ENCODE results near the gene ALDH1B1. TPM values are rescaled to one million over a fixed set of nuclear protein-coding genes. Genes with fewer than 3 reads are reported as not detected.

Gene ALDH1B1
- total RNA-seq, 1 experiment from 2014 or later = 46.6 TPM

- Histone ChIP-seq H3K4me2 (ENCODE audit: low read length) (no peak overlapping the region), H3K27ac (ENCODE audit: low read depth, low read length) (no peak overlapping the region), H3K4me1 (ENCODE audit: control insufficient read depth in 1 of 2, insufficient read depth in 2 of 2, low read length in 2 of 2) (no peaks in the 10 kb centered on the region), H3K9me2 (ENCODE audit: insufficient read depth) (no peaks in the 10 kb centered on the region), H2AFZ (ENCODE audit: low read depth, low read length, poor library complexity, severe bottlenecking) (no peak overlapping the region), H3K4me3 (replicated peaks in 1 of 2; ENCODE audit: low read depth in 1 of 2, low read length in 2 of 2) (no peak overlapping the region), H3K9me3 (ENCODE audit: control insufficient read depth in 1 of 2, insufficient read depth in 1 of 2, low read depth in 1 of 2, low read length in 2 of 2) (no peaks in the 10 kb centered on the region), H3K9ac (ENCODE audit: low read length) (no peak overlapping the region), H4K20me1 (ENCODE audit: insufficient read depth) (no peaks in the 10 kb centered on the region), H3K79me2 (ENCODE audit: insufficient read depth, low read length) (no peaks in the 10 kb centered on the region), H3K27me3 (ENCODE audit: insufficient read depth, low read length) (peaks cover 17% of the 10 kb centered on the region), H3K36me3 (ENCODE audit: control insufficient read depth in 1 of 2, insufficient read depth in 2 of 2, low read length in 2 of 2) (no peaks in the 10 kb centered on the region)
- ChIA-PET POLR2A (no interaction called here), CTCF (no interaction called here), RAD21 (ENCODE audit: low non-redundant PET in 1 of 2, low total read pairs in 2 of 2, uncharacterized antibody in 2 of 2, unreplicated experiment in 2 of 2) (no interaction called here)
- ATAC-seq (no peak), DNase-seq (ENCODE audit: low read depth, low spot score) (no peak)
- intact Hi-C loops (cut with micrococcal nuclease) = no loop called here
- TF ChIP-seq SRF (IDR thresholded peaks at IDR 0.05; ENCODE audit: low read depth) (no peak), YY1 (IDR thresholded peaks at IDR 0.05; ENCODE audit: extremely low read depth, insufficient replicate concordance, low read depth, low read length) (no peak), SP1 (IDR thresholded peaks at IDR 0.05; ENCODE audit: low read depth) (no peak), EZH2 (IDR thresholded peaks at IDR 0.05) (no peak), REST (IDR thresholded peaks at IDR 0.05; ENCODE audit: low read depth) (no peak), CBX3 (IDR thresholded peaks at IDR 0.05; ENCODE audit: low read depth) (no peak), RAD21 (IDR thresholded peaks at IDR 0.05; ENCODE audit: low read depth) (no peak), CTCF (IDR thresholded peaks at IDR 0.05 in 2 of 3, conservative IDR thresholded peaks at IDR 0.05 in 1 of 3; ENCODE audit: borderline replicate concordance in 1 of 3, insufficient read depth in 1 of 3, low read depth in 2 of 3, low read length in 2 of 3) (no peak), ATF3 (IDR thresholded peaks at IDR 0.05) (no peak), TCF7L2 (IDR thresholded peaks at IDR 0.05; ENCODE audit: borderline replicate concordance, extremely low read depth, insufficient read depth, insufficient read length) (no peak), EGR1 (IDR thresholded peaks at IDR 0.05; ENCODE audit: low read depth) (no peak), EZH2phosphoT487 (IDR thresholded peaks at IDR 0.05; ENCODE audit: borderline replicate concordance) (no peak), FOSL1 (IDR thresholded peaks at IDR 0.05; ENCODE audit: low read depth) (no peak)
- BruUV-seq (replicated peaks) = no TSS peak
Measured at GRCh38 chr9:38413283-38413682, 20.8 kb downstream of the ALDH1B1 start.

Data from HCT116 (cell line).